Measurements from ENCODE around the gene TLR7. TPM values are rescaled to one million over a fixed set of nuclear protein-coding genes. Genes with fewer than 3 reads are reported as not detected.

TLR7 gene
- total RNA-seq, 1 donor, result under 0.01 TPM

GRCh38 chrX:12930150-12930549, 63.3 kb downstream of the TLR7 start:
- H3K4me3 ChIP-seq (ENCODE audit: insufficient read depth, low read length), result no peak overlapping the region
- no peaks in the 10 kb centered on the region for H3K4me1 ChIP-seq (ENCODE audit: insufficient read depth, low read length)
- no peaks in the 10 kb centered on the region for H3K27me3 ChIP-seq (ENCODE audit: insufficient read depth, low read length)
- H2AFZ ChIP-seq (ENCODE audit: low read length), result no peak overlapping the region
- no peaks in the 10 kb centered on the region for H4K20me1 ChIP-seq (ENCODE audit: insufficient read depth, low read length)
- TF ChIP-seq CTCF (IDR thresholded peaks at IDR 0.05; ENCODE audit: extremely low read depth, low read depth, low read length), result no peak
- no peak for DNase-seq (ENCODE audit: insufficient read length, low spot score, missing footprints)
- no peak overlapping the region for H3K27ac ChIP-seq (ENCODE audit: low read depth, low read length)
- no peaks in the 10 kb centered on the region for H3K36me3 ChIP-seq (ENCODE audit: insufficient read depth, low read length)
- H3K79me2 ChIP-seq (ENCODE audit: insufficient read depth, low read length), result no peaks in the 10 kb centered on the region
- no peak overlapping the region for H3K4me2 ChIP-seq (ENCODE audit: insufficient read depth, low read length)
- no peaks in the 10 kb centered on the region for H3K9me3 ChIP-seq (ENCODE audit: low read depth, low read length)

GRCh38 chrX:12932244-12932643, 65.4 kb downstream of the TLR7 start:
- Histone ChIP-seq H3K9me3 (ENCODE audit: low read depth, low read length) (no peaks in the 10 kb centered on the region), H2AFZ (ENCODE audit: low read length) (no peak overlapping the region), H3K4me3 (ENCODE audit: insufficient read depth, low read length) (no peak overlapping the region), H3K36me3 (ENCODE audit: insufficient read depth, low read length) (no peaks in the 10 kb centered on the region), H3K4me2 (ENCODE audit: insufficient read depth, low read length) (no peak overlapping the region), H4K20me1 (ENCODE audit: insufficient read depth, low read length) (no peaks in the 10 kb centered on the region), H3K27me3 (ENCODE audit: insufficient read depth, low read length) (no peaks in the 10 kb centered on the region), H3K4me1 (ENCODE audit: insufficient read depth, low read length) (no peaks in the 10 kb centered on the region), H3K79me2 (ENCODE audit: insufficient read depth, low read length) (no peaks in the 10 kb centered on the region), H3K27ac (ENCODE audit: low read depth, low read length) (no peak overlapping the region)
- no peak for TF ChIP-seq CTCF (IDR thresholded peaks at IDR 0.05; ENCODE audit: extremely low read depth, low read depth, low read length)
- no peak for DNase-seq (ENCODE audit: insufficient read length, low spot score, missing footprints)

GRCh38 chrX:12934850-12935249, 68.0 kb downstream of the TLR7 start:
- Histone ChIP-seq H3K79me2 (ENCODE audit: insufficient read depth, low read length) (no peaks in the 10 kb centered on the region), H3K27ac (ENCODE audit: low read depth, low read length) (no peak overlapping the region), H3K27me3 (ENCODE audit: insufficient read depth, low read length) (no peaks in the 10 kb centered on the region), H3K9me3 (ENCODE audit: low read depth, low read length) (no peaks in the 10 kb centered on the region), H3K36me3 (ENCODE audit: insufficient read depth, low read length) (no peaks in the 10 kb centered on the region), H3K4me1 (ENCODE audit: insufficient read depth, low read length) (no peaks in the 10 kb centered on the region), H3K4me2 (ENCODE audit: insufficient read depth, low read length) (no peak overlapping the region), H4K20me1 (ENCODE audit: insufficient read depth, low read length) (no peaks in the 10 kb centered on the region), H2AFZ (ENCODE audit: low read length) (no peak overlapping the region), H3K4me3 (ENCODE audit: insufficient read depth, low read length) (no peak overlapping the region)
- DNase-seq (ENCODE audit: insufficient read length, low spot score, missing footprints), result no peak
- TF ChIP-seq CTCF (IDR thresholded peaks at IDR 0.05; ENCODE audit: extremely low read depth, low read depth, low read length), result no peak

- Histone ChIP-seq H3K27me3 (ENCODE audit: insufficient read depth, low read length) (no peaks in the 10 kb centered on the region), H3K9me3 (ENCODE audit: low read depth, low read length) (no peaks in the 10 kb centered on the region), H2AFZ (ENCODE audit: low read length) (no peak overlapping the region), H4K20me1 (ENCODE audit: insufficient read depth, low read length) (no peaks in the 10 kb centered on the region), H3K4me3 (ENCODE audit: insufficient read depth, low read length) (no peak overlapping the region), H3K4me2 (ENCODE audit: insufficient read depth, low read length) (no peak overlapping the region), H3K27ac (ENCODE audit: low read depth, low read length) (no peak overlapping the region), H3K79me2 (ENCODE audit: insufficient read depth, low read length) (no peaks in the 10 kb centered on the region), H3K4me1 (ENCODE audit: insufficient read depth, low read length) (no peaks in the 10 kb centered on the region), H3K36me3 (ENCODE audit: insufficient read depth, low read length) (no peaks in the 10 kb centered on the region)
- TF ChIP-seq CTCF (IDR thresholded peaks at IDR 0.05; ENCODE audit: extremely low read depth, low read depth, low read length), result no peak
- no peak for DNase-seq (ENCODE audit: insufficient read length, low spot score, missing footprints)
These were observed 70.1 kb downstream of the TLR7 start for GRCh38 chrX:12936947-12937346.

Other genes starting within 250 kb of the TLR7 start
- gene PRPS2, start 75.7 kb upstream of the TLR7 start, total RNA-seq, result 24.2 and 24.8 TPM in 2 replicates
- gene TLR8, start 39.5 kb downstream of the TLR7 start, total RNA-seq, result under 0.01 TPM in 1 of 2 replicates, not detected in the other
- 5,120 and 5,652 TPM in 2 replicates for gene TMSB4X, start 108.0 kb downstream of the TLR7 start, total RNA-seq
- gene FAM9C, start 177.5 kb downstream of the TLR7 start, total RNA-seq, result under 0.01 TPM in 1 of 2 replicates, not detected in the other